Uterus (tissue), 4 donors: ENCODE data around the gene SLCO2A1. TPM values are rescaled to one million over a fixed set of nuclear protein-coding genes. Genes with fewer than 3 reads are reported as not detected.

ENCODE experiments used
- DNase-seq, 2 donors: peaks; one replicate each; pipeline ENCODE4 v3.0.0-alpha.2; 2019 to 2020
- H3K27ac ChIP-seq, 2 donors: fragments of 200-600 bp; sonication (generic); 1 replicate in 1 of 2; 2 replicates in 1 of 2; pipeline ENCODE4 v1.5.1; 2016 to 2018
- H3K27me3 ChIP-seq, 2 donors: fragments of 200-600 bp; sonication (generic); one replicate each; pipeline ENCODE4 v1.5.1; 2018 to 2019; ENCODE audit warnings: control low read depth in 1 of 2
- H3K36me3 ChIP-seq, 2 donors: fragments of 200-600 bp; sonication (generic); one replicate each; pipeline ENCODE4 v1.5.1; 2019; ENCODE audit warnings: control low read depth in 1 of 2
- H3K4me1 ChIP-seq, 2 donors: fragments of 200-600 bp; sonication (generic); one replicate each; pipeline ENCODE4 v1.5.1; 2018 to 2019; ENCODE audit warnings: control low read depth in 1 of 2
- H3K4me3 ChIP-seq, 2 donors: fragments of 200-600 bp; sonication (generic); 1 replicate in 1 of 2; 2 replicates in 1 of 2; pipeline ENCODE4 v1.5.1; 2018 to 2019; ENCODE audit warnings: mild to moderate bottlenecking in 1 of 2
- H3K9me3 ChIP-seq, 2 donors: fragments of 200-600 bp; sonication (generic); one replicate each; pipeline ENCODE4 v1.5.1; 2019; ENCODE audit warnings: control low read depth in 1 of 2
- CTCF ChIP-seq, 4 experiments: fragments of 200-600 bp in 2 of 4; fragments of 450-650 bp in 2 of 4; sonication (generic) in 2 of 4; IDR thresholded peaks; one replicate each; pipeline ENCODE4 v1.5.1; 2016 to 2019; ENCODE audit warnings: antibody characterized with exemption in 4 of 4, mild to moderate bottlenecking in 2 of 4, moderate library complexity in 1 of 4
- POLR2A ChIP-seq, 2 donors: fragments of 450-650 bp; IDR thresholded peaks; one replicate each; pipeline ENCODE4 v1.6.1; 2016; ENCODE audit warnings: antibody characterized with exemption in 2 of 2, mild to moderate bottlenecking in 1 of 2, moderate library complexity in 1 of 2
- intact Hi-C: fragments of 100-400 bp; cut with DNase I; formaldehyde crosslinking; loops from one replicate; pipeline ENCODE4 v1.15.1; 2023; ENCODE audit warnings: low total_unique reads
- total RNA-seq, 4 donors: library from RNA; depleted of rRNA in 3 of 4; stranded (reverse); fragments of >200 nt in 3 of 4; gene quantifications; one replicate each; pipeline versions ENCODE4 v1.1.0 to v1.2.4, GENCODE V29; 2014 to 2023
- donor health status: DM: yes; HTN: yes; CAD: no.

The SLCO2A1 gene
- total RNA-seq, 4 donors from 2014 or later: 3.0 to 168 (median 79.6) TPM

GRCh38 chr3:133887803-133888703 is 141.7 kb downstream of the SLCO2A1 start:
- DNase-seq: no peak
- no peak overlapping the region for H3K27ac ChIP-seq
- intact Hi-C loops: no loop called here

GRCh38 chr3:133887074-133887802 is 142.5 kb downstream of the SLCO2A1 start:
- intact Hi-C loops: no loop called here
- no peaks in the 10 kb centered on the region for H3K27me3 ChIP-seq
- H3K4me1 ChIP-seq: no peaks in the 10 kb centered on the region
- no peaks in the 10 kb centered on the region for H3K9me3 ChIP-seq
- H3K27ac ChIP-seq: no peak overlapping the region
- H3K4me3 ChIP-seq: no peak overlapping the region
- DNase-seq: no peak
- TF ChIP-seq POLR2A (IDR thresholded peaks at IDR 0.05): no peak
- no peak for TF ChIP-seq CTCF (IDR thresholded peaks at IDR 0.05)
- H3K36me3 ChIP-seq: no peaks in the 10 kb centered on the region

More at GRCh38 chr3:133887803-133888703, 141.7 kb downstream of the SLCO2A1 start:
- no peaks in the 10 kb centered on the region for H3K4me1 ChIP-seq
- H3K9me3 ChIP-seq: no peaks in the 10 kb centered on the region
- H3K27me3 ChIP-seq: no peaks in the 10 kb centered on the region
- TF ChIP-seq POLR2A (IDR thresholded peaks at IDR 0.05) (no peak), CTCF (IDR thresholded peaks at IDR 0.05) (no peak)
- H3K36me3 ChIP-seq: no peaks in the 10 kb centered on the region
- H3K4me3 ChIP-seq: no peak overlapping the region

GRCh38 chr3:133886031-133886722 is 143.5 kb downstream of the SLCO2A1 start:
- H3K36me3 ChIP-seq: no peaks in the 10 kb centered on the region
- no peaks in the 10 kb centered on the region for H3K27me3 ChIP-seq
- H3K4me3 ChIP-seq: no peak overlapping the region
- no peaks in the 10 kb centered on the region for H3K9me3 ChIP-seq
- no peaks in the 10 kb centered on the region for H3K4me1 ChIP-seq
- H3K27ac ChIP-seq: no peak overlapping the region
- TF ChIP-seq POLR2A (IDR thresholded peaks at IDR 0.05) (no peak), CTCF (IDR thresholded peaks at IDR 0.05) (no peak)
- intact Hi-C loops: no loop called here
- DNase-seq: no peak

- Histone ChIP-seq H3K27me3 (no peaks in the 10 kb centered on the region), H3K4me3 (no peak overlapping the region), H3K27ac (no peak overlapping the region), H3K4me1 (no peaks in the 10 kb centered on the region), H3K9me3 (no peaks in the 10 kb centered on the region), H3K36me3 (no peaks in the 10 kb centered on the region)
- no peak for DNase-seq
- TF ChIP-seq CTCF (IDR thresholded peaks at IDR 0.05) (no peak), POLR2A (IDR thresholded peaks at IDR 0.05) (no peak)
- intact Hi-C loops: no loop called here
Measured at GRCh38 chr3:133884887-133885711, 144.6 kb downstream of the SLCO2A1 start.
